Thyroid gland (tissue), 4 donors: ENCODE results near the gene LTBR. TPM values are rescaled to one million over a fixed set of nuclear protein-coding genes. Genes with fewer than 3 reads are reported as not detected.
A peak's percentile ranks its signal among the peaks of the same experiment; 100 is the strongest.
"Not testable (repeated sequence)": the region's sequence is repeated elsewhere in the genome, so short reads cannot be mapped to it uniquely, and the experiment has no call there.

ENCODE experiments used
- DNase-seq, 2 donors: peaks; one replicate each; pipeline ENCODE4 v3.0.0-alpha.2; 2019
- H3K27ac ChIP-seq, 3 donors: fragments of 200-600 bp; sonication (generic); 1 replicate in 2 of 3; 2 replicates in 1 of 3; pipeline ENCODE4 v1.5.1; 2016 to 2019; ENCODE audit warnings: mild to moderate bottlenecking in 1 of 3, moderate library complexity in 1 of 3
- H3K27me3 ChIP-seq: fragments of 200-600 bp; sonication (generic); one replicate; pipeline ENCODE4 v1.5.1; 2019
- H3K36me3 ChIP-seq, 2 donors: fragments of 200-600 bp; sonication (generic); one replicate each; pipeline ENCODE4 v1.5.1; 2016 to 2019
- H3K4me1 ChIP-seq, 2 donors: fragments of 200-600 bp; sonication (generic); one replicate each; pipeline ENCODE4 v1.5.1; 2017 to 2019
- H3K4me3 ChIP-seq, 3 donors: fragments of 200-600 bp; sonication (generic); replicated peaks in 1 of 3; 1 replicate in 2 of 3; 2 replicates in 1 of 3; pipeline ENCODE4 v1.5.1; 2016; ENCODE audit warnings: mild to moderate bottlenecking in 1 of 3
- H3K9me3 ChIP-seq: fragments of 200-600 bp; sonication (generic); one replicate; pipeline ENCODE4 v1.5.1; 2017
- POLR2A ChIP-seq, 2 donors: fragments of 450-650 bp; IDR thresholded peaks; one replicate each; pipeline ENCODE4 v1.6.1; 2017; ENCODE audit warnings: antibody characterized with exemption in 2 of 2, mild to moderate bottlenecking in 2 of 2, moderate library complexity in 1 of 2
- WGBS, 2 donors: methylation state at CpG; one replicate each; pipeline ENCODE4 v1.1.5; 2017; 5-methylcytosine and 5-hydroxymethylcytosine counted together
- intact Hi-C: fragments of 100-400 bp; cut with DNase I; formaldehyde crosslinking; loops from one replicate; pipeline ENCODE4 v1.15.1; 2023
- total RNA-seq, 4 donors: library from RNA; depleted of rRNA; stranded (reverse); fragments of >200 nt; gene quantifications; one replicate each; pipeline ENCODE4 v1.2.3, GENCODE V29; 2016
- TF ChIP-seq, protein P1 (sequence below), 6 experiments: fragments of 200-600 bp in 3 of 6; fragments of 450-650 bp in 3 of 6; sonication (generic) in 3 of 6; IDR thresholded peaks; one replicate each; pipeline ENCODE4 v1.5.1; 2016 to 2019; ENCODE audit warnings: antibody characterized with exemption in 6 of 6, mild to moderate bottlenecking in 2 of 6, inconsistent platforms in 1 of 6, moderate library complexity in 1 of 6

The LTBR gene
- total RNA-seq, 4 donors from 2014 or later = 152 to 215 (median 178) TPM

GRCh38 chr12:6336079-6336888 lies 47.7 kb upstream of the LTBR start:
- peak overlapping the region; percentile 98 to 100 (median 100) for H3K27ac ChIP-seq
- H3K4me3 ChIP-seq = peak overlapping the region in 1 of 3 donors; percentile 95
- peaks cover 25 to 33% of the 10 kb centered on the region in 2 donors for H3K36me3 ChIP-seq
- WGBS, 2 donors = 0 to 2% methylated on average over 11 to 12 of the region's 12 CpGs
- no peaks in the 10 kb centered on the region for H3K9me3 ChIP-seq
- H3K27me3 ChIP-seq = no peaks in the 10 kb centered on the region
- intact Hi-C loops = loop anchor here (5.0 kb wide), 2 partner anchors 46 to 201 kb away; partner anchors contain the start of gene LTBR
- TF ChIP-seq, protein P1, sequence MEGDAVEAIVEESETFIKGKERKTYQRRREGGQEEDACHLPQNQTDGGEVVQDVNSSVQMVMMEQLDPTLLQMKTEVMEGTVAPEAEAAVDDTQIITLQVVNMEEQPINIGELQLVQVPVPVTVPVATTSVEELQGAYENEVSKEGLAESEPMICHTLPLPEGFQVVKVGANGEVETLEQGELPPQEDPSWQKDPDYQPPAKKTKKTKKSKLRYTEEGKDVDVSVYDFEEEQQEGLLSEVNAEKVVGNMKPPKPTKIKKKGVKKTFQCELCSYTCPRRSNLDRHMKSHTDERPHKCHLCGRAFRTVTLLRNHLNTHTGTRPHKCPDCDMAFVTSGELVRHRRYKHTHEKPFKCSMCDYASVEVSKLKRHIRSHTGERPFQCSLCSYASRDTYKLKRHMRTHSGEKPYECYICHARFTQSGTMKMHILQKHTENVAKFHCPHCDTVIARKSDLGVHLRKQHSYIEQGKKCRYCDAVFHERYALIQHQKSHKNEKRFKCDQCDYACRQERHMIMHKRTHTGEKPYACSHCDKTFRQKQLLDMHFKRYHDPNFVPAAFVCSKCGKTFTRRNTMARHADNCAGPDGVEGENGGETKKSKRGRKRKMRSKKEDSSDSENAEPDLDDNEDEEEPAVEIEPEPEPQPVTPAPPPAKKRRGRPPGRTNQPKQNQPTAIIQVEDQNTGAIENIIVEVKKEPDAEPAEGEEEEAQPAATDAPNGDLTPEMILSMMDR (IDR thresholded peaks at IDR 0.05) = no peak
- peak in 1 of 2 donors; percentile 90 for TF ChIP-seq POLR2A (IDR thresholded peaks at IDR 0.05)
- peak; percentile 98 for DNase-seq
- H3K4me1 ChIP-seq = peaks cover 49 to 69% of the 10 kb centered on the region in 2 donors

DNA sequence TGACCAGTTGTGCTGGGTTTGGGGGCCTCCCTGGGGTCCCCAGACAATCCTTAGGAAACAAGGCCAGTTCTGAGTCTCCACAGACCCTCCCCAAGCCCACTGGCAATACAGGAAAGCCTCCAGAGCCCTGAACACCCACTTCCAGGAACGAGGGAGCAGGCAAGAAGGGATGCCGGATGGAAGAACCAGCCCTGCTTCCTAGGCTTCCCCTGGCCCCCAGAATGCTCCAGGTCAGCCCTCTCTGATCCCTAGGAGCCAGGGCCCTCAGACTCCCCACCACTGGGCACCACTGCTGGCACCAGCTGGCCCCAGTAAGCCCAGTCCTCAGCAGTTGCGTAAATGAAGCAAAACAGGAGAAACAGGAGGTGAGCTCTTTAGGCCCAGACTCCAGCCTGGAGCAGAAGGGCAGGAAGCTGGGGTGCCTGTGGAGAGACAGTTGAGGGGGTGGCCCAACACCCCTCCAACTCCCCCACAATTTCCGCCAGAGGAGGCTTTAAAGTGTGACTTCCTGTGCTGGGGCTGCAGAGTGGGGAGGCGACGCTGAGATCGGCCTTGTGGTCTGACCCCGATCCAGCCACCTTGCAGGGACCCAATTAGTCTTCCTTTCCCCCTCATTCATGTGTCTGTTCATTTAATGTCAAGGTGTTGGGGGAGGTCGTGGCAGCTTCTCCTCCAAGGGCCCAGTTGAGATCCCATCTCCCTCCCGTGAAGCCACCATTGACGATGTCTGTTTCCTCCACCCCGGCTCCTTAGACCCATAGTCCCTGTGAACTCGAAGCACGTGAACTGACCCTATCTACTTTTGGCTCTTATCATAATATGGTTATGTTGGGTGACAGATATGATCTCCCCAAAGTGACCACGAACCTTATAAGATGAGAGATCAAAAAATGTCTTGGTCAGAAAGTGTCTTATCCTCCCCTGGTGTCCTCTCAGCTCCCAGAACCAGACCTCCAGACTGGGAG lies 46.8 kb upstream of the LTBR start:
- H3K27me3 ChIP-seq = no peaks in the 10 kb centered on the region
- no peaks in the 10 kb centered on the region for H3K9me3 ChIP-seq
- TF ChIP-seq, protein P1 (IDR thresholded peaks at IDR 0.05) = no peak
- no peak for TF ChIP-seq POLR2A (IDR thresholded peaks at IDR 0.05)
- no peak for DNase-seq
- H3K36me3 ChIP-seq = peaks cover 18 to 24% of the 10 kb centered on the region in 2 donors
- peak overlapping the region; percentile 98 to 100 (median 100) for H3K27ac ChIP-seq
- intact Hi-C loops = loop anchor here (5.0 kb wide), 2 partner anchors 45 to 200 kb away; partner anchors contain the start of gene LTBR
- H3K4me3 ChIP-seq = peak overlapping the region in 1 of 3 donors; percentile 95
- peaks cover 52 to 67% of the 10 kb centered on the region in 2 donors for H3K4me1 ChIP-seq
- WGBS, 2 donors = 33% methylated on average over 14 to 15 of the region's 15 CpGs

DNA sequence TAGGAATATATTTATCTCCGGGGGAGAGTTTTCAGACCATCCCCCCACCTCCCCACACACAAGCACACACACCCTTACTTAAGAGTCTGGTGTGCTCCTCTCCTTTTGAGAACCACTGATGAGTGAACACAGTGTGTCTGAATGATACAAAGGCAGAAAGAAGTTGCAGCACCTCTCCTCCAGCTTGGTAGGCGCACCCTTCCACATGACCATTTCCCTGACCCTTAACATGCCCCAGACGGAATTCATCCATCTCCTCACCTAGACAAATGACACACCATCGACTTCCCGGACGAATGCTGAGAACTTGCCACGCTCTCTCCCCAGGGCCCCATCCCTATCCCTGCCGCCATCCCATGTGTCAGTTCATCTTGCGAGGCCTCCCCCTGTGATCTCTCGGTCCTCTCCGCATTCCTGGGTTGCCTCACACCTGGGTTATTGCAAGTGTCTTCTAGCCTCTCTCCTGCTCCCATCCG lies 46.0 kb upstream of the LTBR start:
- TF ChIP-seq, protein P1 (IDR thresholded peaks at IDR 0.05) = no peak
- no peak for TF ChIP-seq POLR2A (IDR thresholded peaks at IDR 0.05)
- Histone ChIP-seq H3K4me3 (peak overlapping the region in 1 of 3 donors; percentile 95), H3K27ac (peak overlapping the region; percentile 98 to 100 (median 100)), H3K9me3 (no peaks in the 10 kb centered on the region), H3K27me3 (no peaks in the 10 kb centered on the region), H3K36me3 (peaks cover 10 to 16% of the 10 kb centered on the region in 2 donors), H3K4me1 (peaks cover 55 to 72% of the 10 kb centered on the region in 2 donors)
- DNase-seq = no peak
- intact Hi-C loops = loop anchor here (5.0 kb wide), 2 partner anchors 44 to 199 kb away; partner anchors contain the start of gene LTBR
- 46 to 53% methylated on average over 12 of the region's 12 CpGs for WGBS, 2 donors

DNA sequence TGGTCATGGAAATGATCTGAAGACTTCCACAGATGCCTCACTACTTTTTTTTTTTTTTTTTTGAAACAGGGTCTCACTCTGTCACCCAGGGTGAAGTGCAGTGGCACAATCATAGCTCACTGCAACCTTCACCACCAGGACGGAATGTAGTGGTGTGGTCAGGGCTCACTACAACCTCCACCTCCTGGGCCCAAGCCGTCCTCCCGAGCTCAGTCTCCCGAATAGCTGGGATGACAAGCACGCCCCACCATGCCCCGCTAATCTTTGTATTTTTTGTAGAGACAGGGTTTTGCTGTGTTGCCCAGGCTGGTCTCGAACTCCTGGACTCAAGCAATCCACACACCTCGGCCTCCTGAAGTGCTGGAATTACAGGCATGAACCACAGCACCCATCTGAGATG lies 45.4 kb upstream of the LTBR start:
- not testable (repeated sequence) for DNase-seq, H3K9me3 ChIP-seq, H3K27me3 ChIP-seq
- H3K4me1 ChIP-seq = peaks cover 55 to 72% of the 10 kb centered on the region in 2 donors
- peak overlapping the region in 1 of 3 donors; percentile 95 for H3K4me3 ChIP-seq
- 20 to 41% methylated on average over 8 of the region's 8 CpGs for WGBS, 2 donors
- H3K36me3 ChIP-seq = peaks cover 5 to 11% of the 10 kb centered on the region in 2 donors
- intact Hi-C loops = loop anchor here (5.0 kb wide), 2 partner anchors 44 to 199 kb away; partner anchors contain the start of gene LTBR
- H3K27ac ChIP-seq = peak overlapping the region; percentile 98 to 100 (median 100)

GRCh38 chr12:6338955-6339354 lies 45.0 kb upstream of the LTBR start:
- H3K4me1 ChIP-seq = peaks cover 55 to 72% of the 10 kb centered on the region in 2 donors

More at GRCh38 chr12:6338955-6339354, 45.0 kb upstream of the LTBR start:
- Histone ChIP-seq H3K27ac (peak overlapping the region; percentile 98 to 100 (median 100)), H3K9me3 (no peaks in the 10 kb centered on the region), H3K27me3 (no peaks in the 10 kb centered on the region), H3K36me3 (peaks cover under 1 to 6% of the 10 kb centered on the region in 2 donors), H3K4me3 (peak overlapping the region in 1 of 3 donors; percentile 95)
- no peak for DNase-seq
- 28 to 37% methylated on average over 3 of the region's 3 CpGs for WGBS, 2 donors
- no peak for TF ChIP-seq POLR2A (IDR thresholded peaks at IDR 0.05)
- TF ChIP-seq, protein P1 (IDR thresholded peaks at IDR 0.05) = no peak
- intact Hi-C loops = loop anchor here (5.0 kb wide), 2 partner anchors 43 to 198 kb away; partner anchors contain the start of gene LTBR
